Left ventricle myocardium superior (tissue), 1 donor: ENCODE measurements around the gene SLC9A5. TPM values are rescaled to one million over a fixed set of nuclear protein-coding genes. Genes with fewer than 3 reads are reported as not detected.

Experiments
- ATAC-seq: fragments of 200-7000 bp; cut with Tn5 transposase; one replicate; pipeline ENCODE4 v1.9.1; 2020; ENCODE audit warnings: mild to moderate bottlenecking, moderate library complexity
- DNase-seq: peaks from one replicate; pipeline ENCODE4 v3.0.0-alpha.2; 2020
- intact Hi-C: fragments of 100-400 bp; cut with micrococcal nuclease; formaldehyde crosslinking; loops from one replicate; pipeline ENCODE4 v1.11.0; 2022
- total RNA-seq: library from RNA; stranded (reverse); fragmentation: NEBNext Ultra II Directional; extraction: Animal tissue kit (Norgen Biotek cat#: 25700); gene quantifications from one replicate; pipeline ENCODE4 v1.2.1, GENCODE V29; 2021
- donor health status: DM: no; HTN: yes; CAD: no; lungs with severe emphysema.

Gene SLC9A5
- total RNA-seq, 1 donor from 2014 or later = 1.2 TPM

GRCh38 chr16:67213197-67214019, 35.4 kb upstream of the SLC9A5 start:
- ATAC-seq (no peak), DNase-seq (no peak)
- intact Hi-C loops = no loop called here

DNA sequence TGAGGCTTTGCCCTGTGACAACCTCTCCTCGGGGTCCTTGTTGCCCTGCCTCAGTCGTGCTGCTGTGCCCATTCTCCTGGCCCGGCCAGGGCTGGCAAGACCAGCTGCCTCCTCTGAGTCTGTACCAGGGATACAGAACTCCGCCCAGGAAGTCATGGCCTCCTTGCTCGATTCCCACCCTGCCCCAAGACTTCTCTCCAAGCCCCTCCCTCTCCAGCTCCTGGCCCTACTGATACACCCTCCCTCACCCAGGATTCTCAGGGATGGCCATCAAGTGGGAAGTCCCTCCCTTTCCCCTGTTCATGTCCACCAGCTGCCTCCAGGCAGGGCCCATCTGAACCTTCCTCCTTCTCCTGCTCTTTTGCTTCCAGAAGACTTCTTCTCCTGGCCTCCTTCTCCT, 33.1 kb upstream of the SLC9A5 start:
- no peak for ATAC-seq
- DNase-seq = no peak
- intact Hi-C loops = no loop called here

DNA sequence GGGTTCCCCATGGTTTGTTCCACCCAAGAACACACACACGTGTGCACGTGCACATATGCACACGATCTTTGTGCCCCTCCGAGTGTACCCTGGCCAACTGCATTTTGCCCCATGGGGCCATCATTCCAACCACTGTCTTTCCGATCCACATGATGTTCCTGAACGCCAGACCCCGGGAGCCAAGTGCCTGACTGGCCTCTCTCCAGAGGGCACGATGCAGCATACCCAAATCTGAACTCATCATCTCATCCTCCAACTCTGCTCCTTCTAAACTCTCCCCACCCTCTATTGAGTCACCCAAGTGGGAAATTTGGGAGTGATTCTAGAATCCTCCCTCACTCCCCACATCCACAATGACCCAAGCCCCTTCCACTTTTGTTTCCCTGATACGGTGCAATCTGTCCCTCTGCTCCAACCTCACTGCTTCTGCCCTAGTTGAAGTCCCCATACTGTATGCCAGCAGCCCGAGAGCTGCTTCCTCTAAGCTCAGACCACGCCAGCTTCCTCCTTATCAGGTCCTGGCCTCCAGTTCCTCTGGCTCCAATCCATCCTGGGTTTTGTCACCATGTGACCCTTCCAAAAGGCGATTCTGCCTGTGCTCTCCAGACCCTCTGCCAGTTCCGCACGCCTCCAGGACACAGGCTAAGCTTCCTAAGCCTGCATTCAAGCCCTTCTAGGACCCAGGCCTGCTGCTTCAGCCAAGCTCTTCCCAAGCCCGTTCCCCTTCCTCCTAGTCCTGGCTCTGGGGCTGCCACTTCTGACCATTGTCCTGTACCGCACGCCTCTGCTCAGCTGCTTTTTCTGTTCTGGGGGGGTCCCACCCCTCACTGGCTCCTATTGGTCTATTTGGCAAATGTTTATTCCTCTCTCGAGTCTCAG, 31.9 kb upstream of the SLC9A5 start:
- peak; percentile 72 for DNase-seq
- intact Hi-C loops = no loop called here
- peak; percentile 93 for ATAC-seq

- DNase-seq (no peak), ATAC-seq (no peak)
- intact Hi-C loops = no loop called here
Measured at GRCh38 chr16:67223992-67224391, 24.8 kb upstream of the SLC9A5 start.

- no peak for ATAC-seq
- intact Hi-C loops = no loop called here
Measured at GRCh38 chr16:67226295-67226803, 22.4 kb upstream of the SLC9A5 start.

DNA sequence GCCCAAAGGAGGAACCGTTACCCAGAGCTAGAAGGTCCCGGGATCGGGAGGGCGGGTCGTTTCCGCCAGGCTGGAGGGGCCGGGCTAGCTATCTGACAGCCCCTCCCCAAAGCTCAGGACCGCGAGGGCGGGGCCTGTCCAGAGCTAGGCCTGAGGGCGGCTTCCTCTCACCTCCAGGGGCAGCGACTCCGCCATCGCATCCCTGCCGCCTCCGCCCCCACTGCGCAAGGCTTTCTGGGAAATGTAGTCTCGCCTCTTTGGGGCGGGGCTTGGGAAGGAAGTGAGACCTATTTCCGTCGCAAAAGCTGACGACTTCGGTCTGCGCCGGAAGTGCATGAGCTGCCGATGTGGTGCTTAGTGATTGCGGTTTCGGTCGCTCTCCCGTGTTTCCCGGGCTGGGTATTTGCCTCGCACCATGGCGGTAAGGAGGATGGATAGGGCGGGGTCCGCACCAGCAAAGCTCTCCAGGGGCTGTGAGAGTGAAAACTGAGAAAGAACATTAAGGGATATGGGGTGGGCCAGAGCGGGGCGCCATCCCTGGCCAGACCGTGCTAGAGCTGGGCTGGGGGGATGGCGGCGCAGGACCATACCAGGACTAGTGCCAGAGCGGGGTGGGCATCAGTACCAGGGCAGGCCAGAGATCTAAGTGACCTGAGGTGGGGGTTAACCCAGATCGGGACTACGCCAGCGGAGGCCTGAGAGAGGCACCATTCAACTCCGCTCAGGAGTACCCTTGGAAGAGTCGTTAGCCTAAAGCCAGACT, 21.8 kb upstream of the SLC9A5 start, which contains the start of gene TMEM208:
TSS of gene TMEM208 (plus strand) at position 327 of the 763 bp plus-strand sequence. CDS start at position 416, 89 bp downstream.
- intact Hi-C loops = no loop called here
- DNase-seq (peak; percentile 98), ATAC-seq (peak; percentile 96)

More at GRCh38 chr16:67226295-67226803, 22.4 kb upstream of the SLC9A5 start:
- no peak for DNase-seq

- no peak for DNase-seq
- no peak for ATAC-seq
- intact Hi-C loops = no loop called here
Measured at GRCh38 chr16:67227567-67227921, 21.2 kb upstream of the SLC9A5 start.

DNA sequence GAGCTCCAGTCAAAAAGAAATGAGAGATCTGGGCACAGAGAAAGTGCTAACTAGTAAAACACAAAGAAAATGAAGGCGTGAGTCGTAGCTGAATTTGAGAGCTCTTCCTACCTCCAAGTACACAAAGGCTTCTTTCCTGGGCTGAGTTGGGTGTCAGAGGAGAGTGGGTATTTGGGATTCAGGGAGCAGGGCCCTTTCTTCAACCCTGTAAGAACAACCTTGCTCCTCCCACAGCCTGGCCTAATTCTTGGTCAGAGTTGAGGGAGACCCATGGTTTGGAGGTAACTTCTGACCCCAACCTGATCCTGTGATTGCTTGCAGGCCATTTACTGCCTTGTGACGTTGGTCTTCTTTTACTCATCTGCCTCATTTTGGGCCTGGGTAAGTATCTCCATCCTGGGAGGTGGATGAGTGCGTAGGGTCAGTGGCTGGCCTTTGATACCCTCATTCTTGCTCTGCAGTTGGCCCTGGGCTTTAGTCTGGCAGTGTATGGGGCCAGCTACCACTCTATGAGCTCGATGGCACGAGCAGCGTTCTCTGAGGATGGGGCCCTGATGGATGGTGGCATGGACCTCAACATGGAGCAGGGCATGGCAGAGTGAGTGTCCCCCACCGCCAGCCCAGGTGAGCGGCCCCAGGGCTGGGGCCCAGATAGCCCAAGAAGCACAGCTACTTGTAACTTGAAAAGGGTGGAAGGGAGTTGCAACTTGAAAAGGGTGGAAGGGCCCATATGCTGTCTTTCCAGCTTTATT, 20.6 kb upstream of the SLC9A5 start:
- no peak for ATAC-seq
- intact Hi-C loops = no loop called here
- DNase-seq = no peak

- intact Hi-C loops = no loop called here
- DNase-seq = no peak
- ATAC-seq = no peak
Measured at GRCh38 chr16:67228905-67229304, 19.9 kb upstream of the SLC9A5 start.

DNA sequence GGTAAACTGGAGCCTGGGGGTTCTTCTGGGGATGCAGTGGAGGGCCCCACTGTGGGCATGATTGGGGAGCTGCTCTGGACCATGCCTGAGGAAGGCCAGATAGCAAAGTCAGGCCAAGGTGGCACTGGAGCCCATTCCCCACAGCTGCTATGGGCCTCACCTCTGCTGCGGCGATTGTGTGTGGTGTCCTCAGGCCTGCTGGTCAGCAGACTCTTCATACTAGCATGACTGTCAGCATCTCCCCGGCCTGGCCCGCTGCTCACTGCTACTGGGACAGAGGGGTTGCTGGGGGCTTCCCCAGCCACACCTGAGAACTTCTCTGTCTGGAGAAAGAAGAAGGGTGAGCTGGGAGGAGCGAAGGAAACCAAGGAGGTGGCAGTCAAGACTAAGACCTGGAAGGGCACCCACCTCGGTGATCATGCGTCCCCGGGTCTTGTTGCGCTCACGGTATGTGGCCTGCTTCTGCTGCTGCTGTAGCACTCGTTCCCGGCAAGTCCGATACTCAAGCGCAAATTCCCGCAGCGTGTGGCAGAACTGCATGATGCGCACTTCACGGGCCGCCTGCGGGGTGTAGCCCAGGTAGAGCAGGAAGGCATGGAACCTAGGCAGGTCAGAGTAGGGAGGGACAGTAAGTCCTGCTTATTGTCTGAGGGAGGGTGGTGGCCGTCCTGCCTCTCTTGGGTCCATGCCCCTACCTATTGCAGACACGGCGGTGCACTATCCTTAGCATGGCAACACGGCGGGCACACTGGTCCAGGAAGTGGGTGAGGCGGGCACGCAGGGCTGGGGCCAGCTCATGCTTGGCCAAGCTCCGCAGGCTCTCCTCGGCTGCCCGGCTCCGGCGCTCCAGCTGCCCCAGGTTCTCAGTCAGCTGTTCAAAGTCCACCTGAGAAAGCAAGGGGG, 18.6 kb upstream of the SLC9A5 start:
- DNase-seq (no peak), ATAC-seq (no peak)
- intact Hi-C loops = no loop called here

DNA sequence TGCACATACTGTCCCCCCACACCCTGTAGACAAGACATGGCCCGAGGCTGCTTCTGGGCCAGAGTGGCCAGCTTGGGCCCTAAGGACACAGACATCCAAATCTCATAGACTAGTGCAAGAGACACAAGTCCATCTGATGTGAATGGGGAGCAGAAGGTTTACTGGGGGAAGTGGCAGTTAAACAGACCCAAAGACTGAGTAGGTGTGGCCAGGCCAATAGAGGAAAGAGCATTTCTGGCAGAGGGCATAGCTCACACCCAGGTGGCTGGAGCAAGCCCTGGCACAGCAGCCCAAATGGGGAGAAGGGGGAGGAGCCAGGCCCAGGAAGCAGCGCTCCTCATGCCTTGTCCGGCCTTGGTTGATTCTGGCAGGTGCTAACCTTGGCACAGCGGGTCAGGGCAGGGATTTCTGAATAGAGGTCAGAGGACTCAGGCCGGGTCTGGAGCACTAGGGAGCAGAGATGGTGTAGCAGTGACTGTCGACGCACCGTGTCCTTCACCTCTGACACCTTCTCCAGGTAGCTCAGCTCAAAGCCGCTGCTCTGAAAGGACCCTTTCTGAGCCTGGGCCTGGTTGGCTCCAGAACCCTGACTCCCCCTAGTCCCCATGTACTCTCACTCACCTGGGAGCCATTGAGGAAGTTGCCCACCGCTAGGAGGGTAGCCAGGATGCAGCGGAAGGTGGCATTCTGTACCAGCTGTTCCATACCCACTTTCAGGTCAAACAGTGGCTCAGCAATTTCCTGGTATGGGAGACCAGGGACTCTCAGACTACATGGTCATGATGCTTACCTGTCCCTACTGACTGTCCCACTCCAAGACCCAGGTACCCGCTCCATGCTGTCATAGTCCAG, 17.7 kb upstream of the SLC9A5 start:
- DNase-seq (no peak), ATAC-seq (no peak)
- intact Hi-C loops = no loop called here

DNA sequence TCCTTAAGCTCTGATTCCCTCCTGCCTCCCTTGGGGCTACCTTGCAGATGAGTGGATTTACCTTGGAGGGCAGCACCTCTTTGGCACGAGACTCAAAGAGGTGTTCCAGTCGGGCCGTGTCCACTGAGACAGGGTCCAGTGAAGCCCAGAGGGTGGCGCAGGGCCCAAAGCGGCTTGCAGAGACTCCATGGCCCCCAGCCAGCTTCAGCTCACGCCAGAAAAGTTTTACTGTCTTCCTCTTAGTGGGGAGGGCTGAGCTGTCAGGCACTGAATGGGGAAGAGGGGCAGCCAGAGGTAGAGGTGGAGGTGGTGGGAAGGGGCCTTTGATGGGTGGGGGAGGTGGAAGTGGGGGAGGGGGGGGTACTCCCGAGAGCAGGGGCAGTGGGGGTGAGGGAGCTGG, 15.2 kb upstream of the SLC9A5 start:
- DNase-seq (no peak), ATAC-seq (no peak)
- intact Hi-C loops = no loop called here

GRCh38 chr16:67234180-67234597, 14.6 kb upstream of the SLC9A5 start:
- DNase-seq = no peak
- ATAC-seq = no peak
- intact Hi-C loops = no loop called here

DNA sequence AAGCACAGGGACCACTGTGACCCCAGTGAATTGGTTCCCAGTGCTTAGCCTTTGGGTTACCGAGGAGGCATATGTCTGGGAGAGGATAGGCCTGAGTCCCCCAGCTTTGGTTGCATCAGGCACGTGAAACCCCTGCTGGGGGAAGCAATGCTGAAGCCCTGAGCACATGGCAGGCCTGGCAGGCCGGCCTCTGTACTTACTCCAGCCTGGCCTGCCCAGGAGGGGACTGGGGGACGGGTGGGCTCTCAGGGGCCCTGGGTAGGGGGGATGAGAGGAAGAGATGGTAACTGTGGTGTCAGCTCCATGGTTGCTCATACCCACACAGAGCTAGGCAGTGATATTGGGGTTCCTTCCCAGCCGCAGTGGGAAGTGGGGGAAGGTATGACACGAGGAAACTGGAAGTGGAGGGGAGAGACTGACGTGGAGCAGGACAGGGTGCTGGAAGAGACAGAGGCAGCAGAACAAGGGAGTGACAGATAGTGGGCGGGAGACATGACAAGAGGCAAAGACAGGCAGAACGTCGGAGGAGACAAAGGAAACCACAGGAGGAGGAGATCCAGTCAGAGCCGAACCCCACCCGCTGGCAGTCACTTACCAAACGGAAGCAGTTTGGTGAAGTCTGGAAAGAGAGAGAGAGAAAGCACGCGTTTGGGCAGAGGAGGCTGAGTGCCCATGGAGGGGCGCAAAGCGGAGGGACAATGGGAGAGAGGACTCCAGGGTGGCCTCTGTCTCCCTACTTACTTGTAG, 12.8 kb upstream of the SLC9A5 start:
- ATAC-seq (no peak), DNase-seq (no peak)
- intact Hi-C loops = no loop called here

DNA sequence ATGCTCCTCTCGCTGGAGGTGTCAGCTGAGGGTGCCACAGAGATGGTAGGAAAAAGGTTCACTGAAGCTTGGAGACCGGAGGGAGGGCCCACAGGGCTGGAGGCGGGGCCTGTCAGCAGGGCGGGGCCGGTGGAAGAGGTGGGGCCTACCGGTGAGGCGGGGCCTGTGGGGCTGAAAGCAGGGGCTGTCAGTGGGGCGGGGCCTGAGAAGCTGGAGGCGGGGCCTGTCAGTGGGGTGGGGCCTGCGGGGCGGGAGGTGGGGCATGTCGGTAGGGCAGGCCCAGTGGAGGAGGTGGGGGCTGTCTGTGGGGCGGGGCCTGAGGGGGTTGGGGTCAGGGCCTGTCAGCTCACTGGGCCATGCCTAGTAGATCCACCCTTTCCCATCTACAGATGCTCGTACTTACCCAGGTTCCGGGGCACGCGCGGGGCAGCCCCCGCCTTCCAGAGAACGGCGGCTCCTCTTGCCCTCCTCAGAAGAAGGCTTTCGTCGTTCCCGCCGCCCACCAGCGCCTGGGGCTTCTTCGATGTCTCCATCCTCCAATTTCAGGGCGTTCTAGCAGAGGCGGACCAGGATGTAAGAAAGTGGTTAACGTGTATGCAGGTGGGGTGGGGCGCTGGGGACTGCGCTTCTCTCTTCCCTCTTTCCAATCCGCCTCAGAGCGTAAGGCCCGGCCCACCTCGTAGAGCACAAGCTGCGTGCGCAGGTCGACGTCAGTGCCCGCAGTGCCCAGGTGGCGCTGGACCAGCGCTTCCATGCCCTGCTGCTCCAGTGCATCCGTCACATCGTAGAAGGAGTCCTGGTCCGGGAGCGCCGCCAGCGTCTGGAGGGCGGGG, 12.0 kb upstream of the SLC9A5 start:
- DNase-seq = peak; percentile 44
- intact Hi-C loops = no loop called here
- peak; percentile 11 for ATAC-seq
